Suprapubic skin (tissue), 4 donors: ENCODE measurements around the gene ARVCF. TPM values are rescaled to one million over a fixed set of nuclear protein-coding genes. Genes with fewer than 3 reads are reported as not detected.

Experiments used
- DNase-seq, 2 donors: peaks; one replicate each; pipeline ENCODE4 v3.0.0-alpha.2; 2019; ENCODE audit warnings: low spot score in 2 of 2
- H3K27ac ChIP-seq: fragments of 200-600 bp; sonication (generic); one replicate; pipeline ENCODE4 v1.5.1; 2019
- H3K27me3 ChIP-seq: fragments of 200-600 bp; sonication (generic); one replicate; pipeline ENCODE4 v1.5.1; 2019
- H3K36me3 ChIP-seq: fragments of 200-600 bp; sonication (generic); one replicate; pipeline ENCODE4 v1.5.1; 2019
- H3K4me1 ChIP-seq: fragments of 200-600 bp; sonication (generic); one replicate; pipeline ENCODE4 v1.5.1; 2019
- H3K4me3 ChIP-seq: fragments of 200-600 bp; sonication (generic); one replicate; pipeline ENCODE4 v1.5.1; 2019; ENCODE audit warnings: mild to moderate bottlenecking
- H3K9me3 ChIP-seq: fragments of 200-600 bp; sonication (generic); one replicate; pipeline ENCODE4 v1.5.1; 2019
- CTCF ChIP-seq, 2 donors: fragments of 200-600 bp in 1 of 2; fragments of 450-650 bp in 1 of 2; sonication (generic) in 1 of 2; IDR thresholded peaks; one replicate each; pipeline ENCODE4 v1.5.1; 2016 to 2019; ENCODE audit warnings: antibody characterized with exemption in 2 of 2, mild to moderate bottlenecking in 1 of 2, moderate library complexity in 1 of 2
- EP300 ChIP-seq: sonication (generic); formaldehyde crosslinking; IDR thresholded peaks from one replicate; pipeline ENCODE4 v1.6.1; 2017; ENCODE audit warnings: antibody characterized with exemption
- POLR2A ChIP-seq, 2 donors: fragments of 450-650 bp; IDR thresholded peaks; one replicate each; pipeline ENCODE4 v1.6.1; 2017; ENCODE audit warnings: antibody characterized with exemption in 2 of 2, mild to moderate bottlenecking in 2 of 2, moderate library complexity in 2 of 2
- POLR2AphosphoS5 ChIP-seq, 3 donors: sonication (generic); formaldehyde crosslinking; IDR thresholded peaks; one replicate each; pipeline ENCODE4 v1.6.1; 2017; ENCODE audit warnings: antibody characterized with exemption in 3 of 3
- WGBS: methylation state at CpG from one replicate; pipeline ENCODE4 v1.1.5; 2018; 5-methylcytosine and 5-hydroxymethylcytosine counted together
- total RNA-seq, 4 donors: library from RNA; depleted of rRNA; stranded (reverse); fragments of >200 nt; gene quantifications; one replicate each; pipeline ENCODE4 v1.1.0, GENCODE V29; 2016

Gene ARVCF
- total RNA-seq, 4 donors from 2014 or later = 22.9 to 38.4 (median 26.0) TPM

GRCh38 chr22:19932367-19933206 lies 84.0 kb downstream of the ARVCF start:
- Histone ChIP-seq H3K4me1 (peaks cover 12% of the 10 kb centered on the region), H3K9me3 (no peaks in the 10 kb centered on the region), H3K36me3 (peaks cover 4% of the 10 kb centered on the region), H3K4me3 (no peak overlapping the region), H3K27ac (no peak overlapping the region), H3K27me3 (no peaks in the 10 kb centered on the region)
- 74% methylated on average over 5 of the region's 12 CpGs for WGBS
- no peak for DNase-seq
- TF ChIP-seq CTCF (IDR thresholded peaks at IDR 0.05) = no peak
- TF ChIP-seq POLR2A (IDR thresholded peaks at IDR 0.05) = no peak
- TF ChIP-seq EP300 = no peak
- no peak for TF ChIP-seq POLR2AphosphoS5 (IDR thresholded peaks at IDR 0.05)

DNA sequence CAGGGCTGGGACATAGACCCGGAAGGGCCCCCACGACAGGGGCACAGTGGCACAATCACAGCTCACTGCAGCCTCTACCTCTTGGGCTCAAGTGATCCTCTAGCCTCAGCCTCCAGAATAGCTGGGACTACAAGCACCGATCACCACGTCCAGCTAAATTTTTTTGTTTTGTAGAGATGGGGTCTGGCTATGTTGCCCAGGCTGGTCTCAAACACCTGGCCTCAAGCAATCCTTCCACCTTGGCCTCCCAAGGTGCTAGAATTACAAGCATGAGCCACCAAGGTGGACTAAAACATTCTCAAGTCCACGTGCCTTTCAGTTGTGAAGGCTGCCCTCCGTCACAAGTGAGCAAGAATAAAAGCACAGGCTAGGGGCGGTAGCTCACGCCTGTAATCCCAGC lies 85.1 kb downstream of the ARVCF start:
- H3K27me3 ChIP-seq = no peaks in the 10 kb centered on the region
- H3K4me3 ChIP-seq = no peak overlapping the region
- DNase-seq = no peak
- peaks cover 4% of the 10 kb centered on the region for H3K36me3 ChIP-seq
- H3K27ac ChIP-seq = no peak overlapping the region
- H3K9me3 ChIP-seq = no peaks in the 10 kb centered on the region
- over 99% methylated on average over 8 of the region's 8 CpGs for WGBS
- TF ChIP-seq POLR2A (IDR thresholded peaks at IDR 0.05) (no peak), CTCF (IDR thresholded peaks at IDR 0.05) (no peak), POLR2AphosphoS5 (IDR thresholded peaks at IDR 0.05) (no peak), EP300 (no peak)
- H3K4me1 ChIP-seq = peaks cover 12% of the 10 kb centered on the region

- WGBS = 92% methylated on average over 21 of the region's 21 CpGs
- no peaks in the 10 kb centered on the region for H3K9me3 ChIP-seq
- peaks cover 4% of the 10 kb centered on the region for H3K36me3 ChIP-seq
- no peak overlapping the region for H3K4me3 ChIP-seq
- peaks cover 12% of the 10 kb centered on the region for H3K4me1 ChIP-seq
- no peaks in the 10 kb centered on the region for H3K27me3 ChIP-seq
- no peak for DNase-seq
- TF ChIP-seq POLR2AphosphoS5 (IDR thresholded peaks at IDR 0.05) (no peak), CTCF (IDR thresholded peaks at IDR 0.05) (no peak), POLR2A (IDR thresholded peaks at IDR 0.05) (no peak), EP300 (no peak)
- H3K27ac ChIP-seq = no peak overlapping the region
Observed at GRCh38 chr22:19930551-19931486, 85.8 kb downstream of the ARVCF start.

GRCh38 chr22:19929586-19930550 lies 86.8 kb downstream of the ARVCF start:
- TF ChIP-seq CTCF (IDR thresholded peaks at IDR 0.05) (no peak), POLR2A (IDR thresholded peaks at IDR 0.05) (no peak), POLR2AphosphoS5 (IDR thresholded peaks at IDR 0.05) (no peak), EP300 (no peak)
- Histone ChIP-seq H3K4me3 (no peak overlapping the region), H3K27ac (no peak overlapping the region), H3K9me3 (no peaks in the 10 kb centered on the region), H3K4me1 (peaks cover 12% of the 10 kb centered on the region), H3K27me3 (no peaks in the 10 kb centered on the region), H3K36me3 (peaks cover 4% of the 10 kb centered on the region)
- 91% methylated on average over 21 of the region's 21 CpGs for WGBS
- no peak for DNase-seq
